ACC112 (cell line): Measurements from ENCODE around the gene SLC24A3.

ENCODE experiments used
- H2AFZ ChIP-seq: fragments of 200-600 bp; sonication (generic); one replicate; pipeline ENCODE4 v1.6.0; 2017; ENCODE audit warnings: antibody characterized with exemption, low read length; ENCODE audit not compliant: unreplicated experiment
- H3K27ac ChIP-seq: fragments of 200-600 bp; sonication (generic); 2 replicates; pipeline ENCODE4 v1.5.1; 2014; ENCODE audit warnings: low read depth, mild to moderate bottlenecking, antibody characterized with exemption, low read length, moderate library complexity
- H3K27me3 ChIP-seq: fragments of 200-600 bp; sonication (generic); 2 replicates; pipeline ENCODE4 v1.6.1; 2014; ENCODE audit warnings: mild to moderate bottlenecking, antibody characterized with exemption, low read length, moderate library complexity, mixed read lengths; ENCODE audit not compliant: insufficient read depth
- H3K36me3 ChIP-seq: fragments of 200-600 bp; sonication (generic); 2 replicates; pipeline ENCODE4 v1.6.1; 2016; ENCODE audit warnings: mild to moderate bottlenecking, antibody characterized with exemption, low read length, moderate library complexity, mixed read lengths; ENCODE audit not compliant: insufficient read depth
- H3K4me1 ChIP-seq: fragments of 200-600 bp; sonication (generic); one replicate; pipeline ENCODE4 v1.6.1; 2016; ENCODE audit warnings: low read length, mixed read lengths; ENCODE audit not compliant: insufficient read depth, unreplicated experiment, control insufficient read depth
- H3K4me3 ChIP-seq: fragments of 200-600 bp; sonication (generic); 2 replicates; pipeline ENCODE4 v1.5.1; 2014; ENCODE audit warnings: mild to moderate bottlenecking, low read depth, low read length
- H3K79me2 ChIP-seq: fragments of 200-600 bp; sonication (generic); one replicate; pipeline ENCODE4 v1.6.0; 2016; ENCODE audit warnings: low read length; ENCODE audit not compliant: control insufficient read depth, unreplicated experiment, insufficient read depth

SLC24A3 gene

DNA sequence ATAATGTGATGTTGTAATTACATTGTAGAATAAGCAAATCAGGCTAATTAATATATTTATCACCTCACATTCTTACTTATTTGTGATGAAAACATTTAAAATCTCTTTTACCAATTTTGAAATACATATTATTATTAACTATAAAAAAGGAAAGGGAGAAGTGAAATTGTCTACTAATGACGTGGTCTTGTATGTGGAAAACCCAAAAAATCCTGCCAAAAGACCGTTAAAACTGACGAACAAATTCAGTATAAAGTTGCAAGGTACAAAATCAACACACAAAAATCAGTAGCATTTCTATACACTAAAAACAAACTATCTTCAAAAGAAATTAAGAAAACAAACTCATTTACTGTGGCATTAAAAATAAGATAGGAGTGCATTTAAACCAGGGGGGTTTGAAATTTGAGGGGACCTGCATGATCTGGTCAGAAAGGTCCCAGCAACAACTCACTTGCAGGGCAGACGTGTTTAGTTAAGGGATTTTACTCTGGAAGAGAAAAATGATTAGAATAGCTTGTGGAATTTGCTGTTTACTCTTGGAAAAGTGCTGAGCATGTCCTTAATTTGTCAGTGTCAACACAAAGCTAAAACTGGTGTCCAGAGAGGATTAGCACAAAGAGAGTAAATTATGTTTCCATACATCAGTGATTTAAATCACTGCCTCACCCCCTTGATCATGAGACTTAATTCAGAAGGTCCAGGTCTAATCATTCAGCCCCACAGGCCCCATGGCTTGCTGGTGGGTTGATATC, 310.6 kb downstream of the SLC24A3 start:
- Histone ChIP-seq H3K36me3 (no peaks in the 10 kb centered on the region), H2AFZ (no peak overlapping the region), H3K79me2 (no peaks in the 10 kb centered on the region), H3K4me1 (no peaks in the 10 kb centered on the region), H3K4me3 (no peak overlapping the region), H3K27ac (no peak overlapping the region), H3K27me3 (no peaks in the 10 kb centered on the region)

GRCh38 chr20:19524691-19525090, 312.2 kb downstream of the SLC24A3 start:
- Histone ChIP-seq H3K27ac (no peak overlapping the region), H3K36me3 (no peaks in the 10 kb centered on the region), H3K79me2 (no peaks in the 10 kb centered on the region), H2AFZ (no peak overlapping the region), H3K4me3 (no peak overlapping the region), H3K4me1 (no peaks in the 10 kb centered on the region), H3K27me3 (no peaks in the 10 kb centered on the region)

GRCh38 chr20:19527509-19527908, 315.1 kb downstream of the SLC24A3 start:
- H2AFZ ChIP-seq, result no peak overlapping the region
- no peaks in the 10 kb centered on the region for H3K36me3 ChIP-seq

GRCh38 chr20:19528286-19529030, 316.0 kb downstream of the SLC24A3 start:
- Histone ChIP-seq H3K36me3 (no peaks in the 10 kb centered on the region), H3K27me3 (no peaks in the 10 kb centered on the region), H3K4me3 (no peak overlapping the region), H3K79me2 (no peaks in the 10 kb centered on the region), H3K4me1 (no peaks in the 10 kb centered on the region), H3K27ac (no peak overlapping the region), H2AFZ (no peak overlapping the region)

More at GRCh38 chr20:19527509-19527908, 315.1 kb downstream of the SLC24A3 start:
- no peaks in the 10 kb centered on the region for H3K79me2 ChIP-seq
- H3K4me1 ChIP-seq, result no peaks in the 10 kb centered on the region
- H3K27me3 ChIP-seq, result no peaks in the 10 kb centered on the region
- H3K27ac ChIP-seq, result no peak overlapping the region
- H3K4me3 ChIP-seq, result no peak overlapping the region

DNA sequence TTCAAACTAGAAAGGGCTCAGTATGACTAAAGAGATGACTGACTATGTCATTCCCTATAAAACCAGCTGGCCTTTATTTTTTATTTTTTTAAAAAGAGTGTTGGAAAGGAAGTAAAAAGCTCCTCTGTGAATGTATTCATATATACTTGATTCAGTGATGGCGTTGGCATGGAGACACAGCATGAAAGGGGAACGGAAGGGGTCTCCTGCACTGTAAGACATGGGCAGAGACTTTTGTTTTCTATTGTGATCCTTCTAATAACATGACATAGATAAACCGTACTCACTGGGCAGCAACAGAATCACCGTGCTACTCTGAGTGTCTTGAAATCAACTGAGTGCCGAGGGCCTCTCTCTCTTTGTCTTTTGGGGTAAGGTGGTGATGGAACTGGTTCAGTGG, 317.6 kb downstream of the SLC24A3 start:
- Histone ChIP-seq H3K36me3 (no peaks in the 10 kb centered on the region), H3K4me3 (no peak overlapping the region), H3K27ac (no peak overlapping the region), H3K27me3 (no peaks in the 10 kb centered on the region), H3K4me1 (no peaks in the 10 kb centered on the region), H3K79me2 (no peaks in the 10 kb centered on the region), H2AFZ (no peak overlapping the region)

DNA sequence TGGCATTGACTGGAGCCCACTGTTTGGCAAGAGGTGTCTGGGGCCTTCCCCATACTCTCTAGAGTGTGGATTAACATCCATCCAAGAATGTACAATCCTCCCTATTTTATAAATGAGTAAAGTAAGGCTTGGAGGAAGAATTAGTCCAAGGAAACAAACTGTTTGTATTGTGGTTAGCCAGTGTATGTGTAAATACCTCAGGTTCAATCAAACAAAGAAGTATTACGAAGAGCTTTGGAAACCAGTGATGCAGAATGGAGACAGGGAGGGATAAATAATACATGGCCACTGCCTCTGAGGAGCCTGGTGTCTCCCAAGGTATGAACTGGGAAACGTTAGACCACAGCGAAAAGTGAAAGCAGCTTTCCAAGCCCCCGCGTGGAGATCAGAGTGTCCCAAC, 319.0 kb downstream of the SLC24A3 start:
- Histone ChIP-seq H3K4me3 (no peak overlapping the region), H3K79me2 (no peaks in the 10 kb centered on the region), H2AFZ (no peak overlapping the region), H3K36me3 (no peaks in the 10 kb centered on the region), H3K27me3 (no peaks in the 10 kb centered on the region), H3K4me1 (no peaks in the 10 kb centered on the region), H3K27ac (no peak overlapping the region)

- H3K36me3 ChIP-seq, result no peaks in the 10 kb centered on the region
- H3K27ac ChIP-seq, result no peak overlapping the region
- H2AFZ ChIP-seq, result no peak overlapping the region
- no peaks in the 10 kb centered on the region for H3K4me1 ChIP-seq
- H3K4me3 ChIP-seq, result no peak overlapping the region
- H3K79me2 ChIP-seq, result no peaks in the 10 kb centered on the region
- no peaks in the 10 kb centered on the region for H3K27me3 ChIP-seq
Measured at GRCh38 chr20:19538556-19538955, 326.1 kb downstream of the SLC24A3 start.

- Histone ChIP-seq H3K27ac (no peak overlapping the region), H2AFZ (no peak overlapping the region), H3K4me1 (no peaks in the 10 kb centered on the region), H3K36me3 (no peaks in the 10 kb centered on the region), H3K27me3 (no peaks in the 10 kb centered on the region), H3K4me3 (no peak overlapping the region), H3K79me2 (no peaks in the 10 kb centered on the region)
Measured at GRCh38 chr20:19539191-19539590, 326.7 kb downstream of the SLC24A3 start.

DNA sequence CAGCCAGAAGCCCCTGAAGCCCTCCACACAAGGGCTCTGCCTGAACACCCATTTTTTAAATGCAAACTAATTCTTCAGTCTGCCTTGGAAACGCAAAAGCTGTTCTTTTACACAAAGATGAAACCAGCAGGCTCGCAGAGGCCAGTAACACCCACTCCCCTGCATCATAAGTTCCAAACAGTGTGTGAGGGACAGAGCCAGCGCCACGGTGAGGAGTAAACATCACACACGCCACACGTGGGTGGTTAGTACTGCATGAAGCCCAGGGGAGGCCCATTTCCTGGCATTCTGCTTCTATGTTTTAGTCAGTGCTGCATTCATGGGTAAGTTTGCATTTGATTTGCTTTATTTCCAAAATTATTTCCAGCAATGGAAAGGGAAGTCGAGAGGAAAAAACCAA, 327.9 kb downstream of the SLC24A3 start:
- Histone ChIP-seq H3K4me3 (no peak overlapping the region), H3K79me2 (no peaks in the 10 kb centered on the region), H3K4me1 (no peaks in the 10 kb centered on the region), H3K27ac (no peak overlapping the region), H3K36me3 (no peaks in the 10 kb centered on the region), H3K27me3 (no peaks in the 10 kb centered on the region), H2AFZ (no peak overlapping the region)

- H2AFZ ChIP-seq, result no peak overlapping the region
- no peaks in the 10 kb centered on the region for H3K36me3 ChIP-seq
- H3K4me3 ChIP-seq, result no peak overlapping the region
- H3K27ac ChIP-seq, result no peak overlapping the region
- no peaks in the 10 kb centered on the region for H3K4me1 ChIP-seq
- H3K79me2 ChIP-seq, result no peaks in the 10 kb centered on the region
- no peaks in the 10 kb centered on the region for H3K27me3 ChIP-seq
Measured at GRCh38 chr20:19543101-19543500, 330.7 kb downstream of the SLC24A3 start.

DNA sequence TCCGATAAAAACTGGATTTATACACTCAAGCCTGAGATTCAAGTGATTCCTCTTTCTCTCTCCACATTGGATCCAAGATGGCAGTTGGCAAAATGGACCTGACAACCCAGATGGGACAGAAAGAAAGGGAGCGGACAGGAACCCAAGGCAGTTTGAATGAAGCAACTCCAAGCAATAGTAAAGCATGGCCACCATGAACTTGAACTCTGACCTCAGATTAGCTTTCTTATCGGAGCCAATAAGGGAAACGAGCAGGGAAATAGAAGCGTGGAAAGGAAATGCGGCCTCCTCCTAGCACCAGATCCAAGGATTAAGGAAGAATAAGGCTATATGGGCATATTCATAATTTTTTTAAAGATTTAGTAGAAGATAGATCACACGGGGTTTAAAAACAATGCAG, 332.2 kb downstream of the SLC24A3 start:
- Histone ChIP-seq H3K4me1 (no peaks in the 10 kb centered on the region), H3K27ac (no peak overlapping the region), H3K27me3 (no peaks in the 10 kb centered on the region), H3K4me3 (no peak overlapping the region), H3K36me3 (no peaks in the 10 kb centered on the region), H3K79me2 (no peaks in the 10 kb centered on the region), H2AFZ (no peak overlapping the region)
